Measurements from ENCODE around the gene ITGA3.

ITGA3 gene

GRCh38 chr17:50112694-50113093, 56.8 kb downstream of the ITGA3 start:
- no peak for DNase-seq

GRCh38 chr17:50113624-50114320, 57.9 kb downstream of the ITGA3 start:
- DNase-seq = no peak

GRCh38 chr17:50114401-50114800, 58.5 kb downstream of the ITGA3 start:
- no peak for DNase-seq

- DNase-seq = peak in 1 of 2 experiments; percentile 18
Observed at GRCh38 chr17:50114849-50115357, 59.0 kb downstream of the ITGA3 start.

GRCh38 chr17:50115756-50116155, 59.8 kb downstream of the ITGA3 start:
- DNase-seq = no peak

- peak; percentile 63 to 65 for DNase-seq
Observed at GRCh38 chr17:50117202-50118051, 61.5 kb downstream of the ITGA3 start.

GRCh38 chr17:50118076-50118827, 62.3 kb downstream of the ITGA3 start:
- no peak for DNase-seq

GRCh38 chr17:50118828-50119218, 62.9 kb downstream of the ITGA3 start:
- no peak for DNase-seq

- no peak for DNase-seq
Observed at GRCh38 chr17:50120475-50121253, 64.8 kb downstream of the ITGA3 start.

GRCh38 chr17:50122945-50123344, 67.0 kb downstream of the ITGA3 start:
- no peak for DNase-seq

GRCh38 chr17:50123649-50124349, 67.9 kb downstream of the ITGA3 start:
- no peak for DNase-seq

- DNase-seq = no peak
Observed at GRCh38 chr17:50125420-50125997, 69.6 kb downstream of the ITGA3 start.

- DNase-seq = no peak
Observed at GRCh38 chr17:50127697-50128361, 71.9 kb downstream of the ITGA3 start.

GRCh38 chr17:50128441-50129352, 72.8 kb downstream of the ITGA3 start:
- no peak for DNase-seq

- DNase-seq = no peak
Observed at GRCh38 chr17:50129353-50129727, 73.4 kb downstream of the ITGA3 start.

- peak; percentile 44 to 50 for DNase-seq
Observed at GRCh38 chr17:50129728-50130558, 74.0 kb downstream of the ITGA3 start, which contains the start of gene SAMD14. SAMD14 (minus strand) TSS chr17:50130160; CDS start chr17:50124959, 5,201 bp downstream.

- peak in 1 of 2 experiments; percentile 11 for DNase-seq
Observed at GRCh38 chr17:50130559-50131305, 74.8 kb downstream of the ITGA3 start.

Measured in stimulated activated CD4-positive, alpha-beta T cell treated with anti-CD3 and anti-CD28 coated beads, Interleukin-4, amount 100 ng/mL, for 4 hours (primary cell).